ENCODE results near the gene NOL9. TPM values are rescaled to one million over a fixed set of nuclear protein-coding genes. Genes with fewer than 3 reads are reported as not detected.

NOL9 gene
- total and polyA plus RNA-seq, 2 of the 13 experiments (the other 11 are each of a cell fraction or from before 2014, with no cell fraction given) = 18.0 to 24.7 TPM

- 0 out of 2 replicates have a peak, but pooled peaks have one; percentile 42 for TF ChIP-seq ZNF556 (CRISPR knock-in tag; IDR thresholded peaks at IDR 0.05; ENCODE audit: borderline replicate concordance)
- TF ChIP-seq CEBPB (IDR thresholded peaks at IDR 0.05; ENCODE audit: borderline replicate concordance, low read depth, low read length) = no peak
- TF ChIP-seq DBP (CRISPR knock-in tag; IDR thresholded peaks at IDR 0.05; ENCODE audit: not compliant biosample characterization) = no peak
- no peak for TF ChIP-seq ARNTL (CRISPR knock-in tag; IDR thresholded peaks at IDR 0.05)
- no peak for TF ChIP-seq ZXDC (CRISPR knock-in tag; IDR thresholded peaks at IDR 0.05)
- TF ChIP-seq ZNF382 (CRISPR knock-in tag; IDR thresholded peaks at IDR 0.05; ENCODE audit: borderline replicate concordance) = no peak
- no peak; the same call in 1 of the 2 replicates for TF ChIP-seq ZNF552 (CRISPR knock-in tag; IDR thresholded peaks at IDR 0.05; ENCODE audit: borderline replicate concordance)
- TF ChIP-seq ZHX2 (IDR thresholded peaks at IDR 0.05; ENCODE audit: low read depth) = peak; percentile 66
- no peak for TF ChIP-seq ZHX2 (CRISPR knock-in tag; IDR thresholded peaks at IDR 0.05; ENCODE audit: borderline replicate concordance)
- no peak for TF ChIP-seq HDAC6 (IDR thresholded peaks at IDR 0.05; ENCODE audit: low read depth, low read length)
- no peak for TF ChIP-seq SRSF1 (optimal IDR thresholded peaks at IDR 0.05; ENCODE audit: low read depth, low read length)
- TF ChIP-seq ZNF33A (CRISPR knock-in tag; IDR thresholded peaks at IDR 0.05; ENCODE audit: borderline replicate concordance) = no peak
- TF ChIP-seq GABPA (IDR thresholded peaks at IDR 0.05; ENCODE audit: low read depth, low read length) = peak; percentile 77
- peak; percentile 94 for TF ChIP-seq GABPA (CRISPR knock-in tag; IDR thresholded peaks at IDR 0.05; ENCODE audit: low read depth)
- peak; percentile 75 for TF ChIP-seq ZFY (CRISPR knock-in tag; IDR thresholded peaks at IDR 0.05)
- no peak for TF ChIP-seq PRDM4 (CRISPR knock-in tag; IDR thresholded peaks at IDR 0.05; ENCODE audit: borderline replicate concordance)
- no peak for TF ChIP-seq ZFP36L2 (CRISPR knock-in tag; IDR thresholded peaks at IDR 0.05)
Measured at GRCh38 chr1:6579374-6580118, 25.2 kb upstream of the NOL9 start, which contains the start of gene ZBTB48 (continued).
